Tibial nerve (tissue), 4 donors: ENCODE data around the gene ZFTA. TPM values are rescaled to one million over a fixed set of nuclear protein-coding genes. Genes with fewer than 3 reads are reported as not detected.
"Not testable (repeated sequence)": the region's sequence is repeated elsewhere in the genome, so short reads cannot be mapped to it uniquely, and the experiment has no call there.

Experiments used
- DNase-seq, 2 donors: peaks; one replicate each; pipeline ENCODE4 v3.0.0-alpha.2; 2019; ENCODE audit warnings: low spot score in 2 of 2
- H3K27ac ChIP-seq, 4 donors: fragments of 200-600 bp; sonication (generic) in 3 of 4; one replicate each; pipeline ENCODE4 v1.5.1; 2017 to 2019; ENCODE audit warnings: mild to moderate bottlenecking in 1 of 4
- H3K27me3 ChIP-seq, 2 donors: fragments of 200-600 bp; sonication (generic) in 1 of 2; one replicate each; pipeline versions ENCODE4 v1.5.1 to v1.6.0; 2017 to 2019
- H3K36me3 ChIP-seq, 3 donors: fragments of 200-600 bp; sonication (generic); one replicate each; pipeline ENCODE4 v1.5.1; 2018 to 2019
- H3K4me1 ChIP-seq, 4 donors: fragments of 200-600 bp; sonication (generic) in 3 of 4; one replicate each; pipeline ENCODE4 v1.5.1; 2017 to 2019
- H3K4me3 ChIP-seq, 4 donors: fragments of 200-600 bp; sonication (generic) in 3 of 4; one replicate each; pipeline ENCODE4 v1.5.1; 2017 to 2019; ENCODE audit warnings: mild to moderate bottlenecking in 1 of 4, moderate library complexity in 1 of 4
- H3K9me3 ChIP-seq, 4 donors: fragments of 200-600 bp; sonication (generic) in 3 of 4; one replicate each; pipeline ENCODE4 v1.5.1; 2017 to 2019
- EP300 ChIP-seq, 2 donors: sonication (generic); formaldehyde crosslinking; IDR thresholded peaks; one replicate each; pipeline ENCODE4 v1.6.1; 2017; ENCODE audit warnings: antibody characterized with exemption in 2 of 2, mild to moderate bottlenecking in 1 of 2
- POLR2A ChIP-seq, 2 donors: fragments of 450-650 bp; IDR thresholded peaks; one replicate each; pipeline ENCODE4 v1.6.1; 2017; ENCODE audit warnings: antibody characterized with exemption in 2 of 2, mild to moderate bottlenecking in 2 of 2, moderate library complexity in 2 of 2
- WGBS, 2 donors: methylation state at CpG; one replicate each; pipeline ENCODE4 v1.1.5; 2018; 5-methylcytosine and 5-hydroxymethylcytosine counted together
- total RNA-seq, 4 donors: library from RNA; depleted of rRNA; stranded (reverse); fragments of >200 nt; gene quantifications; one replicate each; pipeline ENCODE4 v1.1.0, GENCODE V29; 2016
- TF ChIP-seq, protein P1 (sequence below), 5 experiments: fragments of 200-600 bp in 3 of 5; fragments of 450-650 bp in 2 of 5; sonication (generic) in 3 of 5; IDR thresholded peaks; one replicate each; pipeline ENCODE4 v1.5.1; 2016 to 2019; ENCODE audit warnings: antibody characterized with exemption in 5 of 5, mild to moderate bottlenecking in 3 of 5, moderate library complexity in 2 of 5

The ZFTA gene
- total RNA-seq, 4 donors from 2014 or later: 19.4 to 25.1 (median 23.8) TPM

DNA sequence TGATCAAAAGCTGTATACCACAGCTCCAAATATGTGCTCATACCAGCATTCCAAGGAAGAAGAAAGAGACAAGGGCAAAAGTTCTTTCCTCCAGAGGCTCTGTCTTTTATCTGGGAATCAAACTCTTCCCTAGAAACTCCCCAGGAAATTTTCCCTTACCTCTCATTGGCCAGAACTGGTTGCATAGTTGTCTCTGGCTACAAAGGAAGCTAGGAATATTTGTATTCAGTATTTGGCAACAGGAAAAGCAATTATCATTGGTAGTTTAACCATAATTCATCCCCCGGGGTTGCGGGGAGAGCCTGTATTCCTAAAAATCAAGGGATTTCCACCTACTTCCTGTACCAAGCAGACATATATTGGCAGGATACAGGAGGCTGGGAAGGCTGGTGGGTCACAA, 10.5 kb upstream of the ZFTA start:
- no peaks in the 10 kb centered on the region for H3K9me3 ChIP-seq
- DNase-seq: no peak
- H3K4me1 ChIP-seq: no peaks in the 10 kb centered on the region
- H3K4me3 ChIP-seq: no peak overlapping the region
- WGBS, 2 donors: 34 to 40% methylated on average over 2 of the region's 2 CpGs
- TF ChIP-seq, protein P1, sequence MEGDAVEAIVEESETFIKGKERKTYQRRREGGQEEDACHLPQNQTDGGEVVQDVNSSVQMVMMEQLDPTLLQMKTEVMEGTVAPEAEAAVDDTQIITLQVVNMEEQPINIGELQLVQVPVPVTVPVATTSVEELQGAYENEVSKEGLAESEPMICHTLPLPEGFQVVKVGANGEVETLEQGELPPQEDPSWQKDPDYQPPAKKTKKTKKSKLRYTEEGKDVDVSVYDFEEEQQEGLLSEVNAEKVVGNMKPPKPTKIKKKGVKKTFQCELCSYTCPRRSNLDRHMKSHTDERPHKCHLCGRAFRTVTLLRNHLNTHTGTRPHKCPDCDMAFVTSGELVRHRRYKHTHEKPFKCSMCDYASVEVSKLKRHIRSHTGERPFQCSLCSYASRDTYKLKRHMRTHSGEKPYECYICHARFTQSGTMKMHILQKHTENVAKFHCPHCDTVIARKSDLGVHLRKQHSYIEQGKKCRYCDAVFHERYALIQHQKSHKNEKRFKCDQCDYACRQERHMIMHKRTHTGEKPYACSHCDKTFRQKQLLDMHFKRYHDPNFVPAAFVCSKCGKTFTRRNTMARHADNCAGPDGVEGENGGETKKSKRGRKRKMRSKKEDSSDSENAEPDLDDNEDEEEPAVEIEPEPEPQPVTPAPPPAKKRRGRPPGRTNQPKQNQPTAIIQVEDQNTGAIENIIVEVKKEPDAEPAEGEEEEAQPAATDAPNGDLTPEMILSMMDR (IDR thresholded peaks at IDR 0.05): no peak
- no peak for TF ChIP-seq EP300 (IDR thresholded peaks at IDR 0.05)
- TF ChIP-seq POLR2A (IDR thresholded peaks at IDR 0.05): no peak
- no peak overlapping the region for H3K27ac ChIP-seq
- no peaks in the 10 kb centered on the region for H3K27me3 ChIP-seq
- H3K36me3 ChIP-seq: no peaks in the 10 kb centered on the region

DNA sequence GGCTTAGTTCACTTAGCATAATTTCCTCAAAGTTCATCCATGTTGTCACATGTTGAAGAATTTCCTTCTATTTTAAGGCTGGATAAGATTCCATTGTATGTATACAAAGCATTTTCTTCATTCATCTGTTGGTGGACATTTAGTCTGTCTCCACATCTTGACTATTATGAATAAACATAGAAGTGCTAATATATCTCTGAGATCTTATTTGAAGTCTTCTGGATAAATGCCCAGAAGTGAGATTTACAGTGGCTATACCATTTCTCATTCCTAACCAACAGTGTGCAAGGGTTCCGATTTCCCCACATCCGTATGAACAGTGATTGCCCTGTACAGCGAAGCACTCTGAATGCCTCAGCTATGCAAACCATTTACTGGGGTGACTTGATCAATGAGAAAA, 6.6 kb upstream of the ZFTA start:
- H3K36me3 ChIP-seq: no peaks in the 10 kb centered on the region
- no peak for DNase-seq
- peaks cover 0 to 2% (median under 1%) of the 10 kb centered on the region in 4 donors for H3K4me1 ChIP-seq
- H3K4me3 ChIP-seq: no peak overlapping the region
- TF ChIP-seq EP300 (IDR thresholded peaks at IDR 0.05) (no peak), POLR2A (IDR thresholded peaks at IDR 0.05) (no peak)
- TF ChIP-seq, protein P1 (IDR thresholded peaks at IDR 0.05): no peak
- no peaks in the 10 kb centered on the region for H3K27me3 ChIP-seq
- H3K27ac ChIP-seq: no peak overlapping the region
- 70 to 79% methylated on average over 3 of the region's 3 CpGs for WGBS, 2 donors
- H3K9me3 ChIP-seq: no peaks in the 10 kb centered on the region

DNA sequence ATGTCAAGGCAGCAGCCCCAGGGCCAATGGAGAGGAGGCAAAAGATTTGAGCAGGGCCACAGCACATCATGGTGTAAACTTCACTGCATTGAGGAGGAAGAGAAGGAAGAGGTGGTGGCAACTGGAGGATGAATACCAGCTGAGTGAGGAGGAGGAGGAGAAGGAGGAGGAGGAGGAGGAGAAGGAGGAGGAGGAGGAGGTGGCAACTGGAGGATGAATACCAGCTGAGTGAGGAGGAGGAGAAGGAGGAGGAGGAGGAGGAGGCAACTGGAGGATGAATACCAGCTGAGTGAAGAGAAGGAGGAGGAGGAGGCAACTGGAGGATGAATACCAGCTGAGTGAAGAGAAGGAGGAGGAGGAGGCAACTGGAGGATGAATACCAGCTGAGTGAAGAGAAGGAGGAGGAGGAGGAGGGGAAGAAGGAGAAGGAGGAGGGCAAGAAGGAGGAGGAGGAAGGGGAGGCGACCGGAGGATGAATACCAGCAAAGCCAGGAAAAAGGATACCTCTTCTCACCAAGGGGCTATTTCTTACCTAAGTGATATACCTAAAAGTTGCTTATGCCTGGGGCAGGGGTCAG, 3.3 kb upstream of the ZFTA start:
- H3K4me3 ChIP-seq: not testable (repeated sequence)
- peaks cover 0 to 18% (median 14%) of the 10 kb centered on the region in 4 donors for H3K4me1 ChIP-seq
- WGBS, 2 donors: 79 to 80% methylated on average over 2 of the region's 2 CpGs

DNA sequence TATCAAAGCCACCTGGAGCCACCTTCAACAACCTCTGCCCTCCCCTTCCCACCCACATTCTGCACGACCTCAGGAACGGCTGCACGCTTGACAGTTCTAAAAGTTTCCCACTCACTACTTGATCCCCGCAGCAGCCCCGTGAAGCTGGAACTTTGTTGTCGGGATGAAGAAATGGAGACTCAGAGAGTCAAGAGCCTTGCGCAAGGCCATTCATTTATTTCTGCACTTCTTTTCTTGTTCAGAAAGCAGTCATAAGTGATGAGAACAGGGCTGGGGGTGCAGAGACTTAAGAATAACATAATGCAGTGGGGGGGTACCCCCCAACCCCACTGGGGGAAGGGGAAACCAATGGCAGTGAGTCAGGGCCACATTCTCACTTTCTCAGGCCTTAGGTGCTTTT, 2.2 kb upstream of the ZFTA start:
- Histone ChIP-seq H3K4me3 (no peak overlapping the region), H3K27ac (peak overlapping the region in 1 of 4 donors; percentile 70), H3K27me3 (no peaks in the 10 kb centered on the region), H3K36me3 (no peaks in the 10 kb centered on the region), H3K4me1 (peaks cover 0 to 28% (median 21%) of the 10 kb centered on the region in 4 donors), H3K9me3 (no peaks in the 10 kb centered on the region)
- TF ChIP-seq, protein P1 (IDR thresholded peaks at IDR 0.05): no peak
- TF ChIP-seq EP300 (IDR thresholded peaks at IDR 0.05) (no peak), POLR2A (IDR thresholded peaks at IDR 0.05) (no peak)
- no peak for DNase-seq
- 78% methylated on average over 7 of the region's 7 CpGs for WGBS, 2 donors

More for the DNA sequence above, 3.3 kb upstream of the ZFTA start:
- H3K9me3 ChIP-seq, H3K27me3 ChIP-seq, H3K36me3 ChIP-seq, H3K27ac ChIP-seq, DNase-seq: not testable (repeated sequence)

DNA sequence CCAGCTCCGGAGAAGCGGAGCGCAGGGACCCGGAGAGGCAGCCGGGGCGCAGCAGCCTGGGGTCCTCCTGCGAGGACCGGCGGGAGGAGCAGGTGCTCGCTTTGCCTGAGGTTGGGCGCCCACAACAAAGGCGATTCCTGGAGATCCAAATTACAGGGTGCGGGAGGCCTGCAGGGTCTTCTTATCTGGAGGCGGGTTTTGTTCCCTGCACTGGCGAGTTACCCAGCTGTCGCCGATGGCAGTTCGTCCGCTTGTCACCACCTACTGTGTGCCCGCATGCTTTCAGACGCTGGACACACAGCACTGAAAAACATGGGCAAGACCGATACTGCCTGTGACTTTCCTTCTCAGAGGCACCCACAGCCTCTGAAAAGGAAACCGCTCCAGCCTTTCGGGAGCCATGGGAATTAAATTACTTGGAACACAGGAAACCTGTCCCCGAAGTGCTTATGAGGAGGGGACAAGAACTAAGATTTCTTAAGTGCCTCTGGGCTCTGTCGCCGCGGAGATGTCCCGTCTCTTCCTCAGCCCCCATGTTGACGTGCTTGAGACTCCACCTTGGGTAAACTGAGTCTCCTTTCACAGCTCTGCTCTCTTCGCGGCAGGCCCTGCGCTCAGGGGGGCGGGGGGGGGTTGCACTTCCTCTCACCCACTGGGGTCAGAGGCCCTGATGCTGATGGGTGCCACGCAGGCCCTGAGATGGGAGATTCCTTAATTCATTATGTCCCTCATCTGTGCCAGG, 1.3 kb upstream of the ZFTA start:
- no peak for DNase-seq
- no peaks in the 10 kb centered on the region for H3K9me3 ChIP-seq

More for the DNA sequence above, 1.3 kb upstream of the ZFTA start:
- H3K4me3 ChIP-seq: peak overlapping the region; percentile 57 to 86 (median 74)
- peak overlapping the region in 3 of 4 donors; percentile 67 to 92 (median 70) for H3K27ac ChIP-seq
- TF ChIP-seq, protein P1 (IDR thresholded peaks at IDR 0.05): no peak
- TF ChIP-seq EP300 (IDR thresholded peaks at IDR 0.05) (no peak), POLR2A (IDR thresholded peaks at IDR 0.05) (no peak)
- no peaks in the 10 kb centered on the region for H3K27me3 ChIP-seq
- H3K4me1 ChIP-seq: peaks cover 0 to 37% (median 25%) of the 10 kb centered on the region in 4 donors
- 31 to 33% methylated on average over 23 of the region's 35 CpGs for WGBS, 2 donors
- no peaks in the 10 kb centered on the region for H3K36me3 ChIP-seq
